T-cell (primary cell): ENCODE results near the gene ART3. TPM values are rescaled to one million over a fixed set of nuclear protein-coding genes. Genes with fewer than 3 reads are reported as not detected.

Experiments
- ATAC-seq, 4 experiments: fragments of 200-7000 bp in 3 of 4; fragments of 150-1000 bp in 1 of 4; cut with Tn5 transposase; replicated peaks in 1 of 4; 1 replicate in 3 of 4; 2 replicates in 1 of 4; pipeline ENCODE4 v1.10.0; 2021; ENCODE audit warnings: moderate library complexity in 3 of 4, mild to moderate bottlenecking in 2 of 4, moderate number of reproducible peaks in 1 of 4
- CTCF ChIA-PET, 2 donors: fragments of 300-600 bp; sonication (Branson Sonifier 250); formaldehyde crosslinking; loops; one replicate each; lab custom pipeline; 2022; ENCODE audit warnings: antibody characterized with exemption in 2 of 2; lab: Charles Lee
- POLR2A ChIA-PET, 2 donors: fragments of 300-600 bp; sonication (Branson Sonifier 250); formaldehyde crosslinking; loops; one replicate each; lab custom pipeline; 2022; ENCODE audit warnings: antibody characterized with exemption in 2 of 2; lab: Charles Lee
- DNase-seq, 35 experiments: peaks; one replicate each; pipeline versions ENCODE4 v3.0.0 to v3.0.0-alpha.2; 2013 to 2023
- H3K27ac ChIP-seq: one replicate; pipeline ENCODE4 v1.5.1; 2013; ENCODE audit warnings: low read length
- H3K27me3 ChIP-seq, 2 experiments: replicated peaks in 1 of 2; 1 replicate in 1 of 2; 2 replicates in 1 of 2; pipeline versions ENCODE4 v1.6.1 to v1.7.0; 2013; ENCODE audit warnings: low read length in 1 of 2, mixed read lengths in 1 of 2; ENCODE audit not compliant: control insufficient read depth in 2 of 2, insufficient read depth in 2 of 2; ENCODE audit errors: extremely low read depth in 1 of 2
- H3K36me3 ChIP-seq, 2 donors: 1 replicate in 1 of 2; 2 replicates in 1 of 2; pipeline versions ENCODE4 v1.6.1 to v1.7.0; 2013; ENCODE audit warnings: low read length in 1 of 2; ENCODE audit not compliant: control insufficient read depth in 2 of 2, insufficient read depth in 1 of 2; ENCODE audit errors: extremely low read depth in 1 of 2
- H3K4me1 ChIP-seq, 2 experiments: 1 replicate in 1 of 2; 2 replicates in 1 of 2; pipeline versions ENCODE4 v1.6.1 to v1.7.0; 2013; ENCODE audit warnings: low read length in 2 of 2, mixed read lengths in 1 of 2; ENCODE audit not compliant: insufficient read depth in 2 of 2, control insufficient read depth in 1 of 2; ENCODE audit errors: extremely low read depth in 1 of 2
- H3K4me3 ChIP-seq, 2 donors: 1 replicate in 1 of 2; 2 replicates in 1 of 2; pipeline versions ENCODE4 v1.5.1 to v1.7.0; 2013; ENCODE audit warnings: mild to moderate bottlenecking in 2 of 2, low read length in 1 of 2, moderate library complexity in 1 of 2; ENCODE audit not compliant: control insufficient read depth in 1 of 2; ENCODE audit errors: extremely low read depth in 1 of 2
- H3K9me3 ChIP-seq: 2 replicates; pipeline ENCODE4 v1.7.0; 2013
- H3K27ac Mint-ChIP-seq, 2 donors: one replicate each; pipeline ENCODE4 v1.8.0; 2020 to 2021; ENCODE audit warnings: mild to moderate bottlenecking in 2 of 2, mixed read lengths in 2 of 2
- H3K27me3 Mint-ChIP-seq, 2 donors: one replicate each; pipeline ENCODE4 v1.8.0; 2021 to 2022; ENCODE audit warnings: mixed read lengths in 2 of 2
- H3K36me3 Mint-ChIP-seq: one replicate; pipeline ENCODE4 v1.8.0; 2021; ENCODE audit warnings: mixed read lengths
- H3K4me1 Mint-ChIP-seq, 3 donors: one replicate each; pipeline ENCODE4 v1.8.0; 2020 to 2022; ENCODE audit warnings: mixed read lengths in 3 of 3, mild to moderate bottlenecking in 1 of 3
- H3K4me3 Mint-ChIP-seq, 3 donors: one replicate each; pipeline ENCODE4 v1.8.0; 2020 to 2022; ENCODE audit warnings: mild to moderate bottlenecking in 3 of 3, mixed read lengths in 3 of 3, moderate library complexity in 3 of 3
- H3K9me3 Mint-ChIP-seq, 3 donors: one replicate each; pipeline ENCODE4 v1.8.0; 2020 to 2022; ENCODE audit warnings: mixed read lengths in 3 of 3
- WGBS: methylation state at CpG from one replicate; pipeline ENCODE4 v1.1.5; 2013; ENCODE audit warnings: missing lambda C conversion rate; ENCODE audit not compliant: insufficient coverage; 5-methylcytosine and 5-hydroxymethylcytosine counted together
- total RNA-seq, 35 experiments: library from RNA in 6 of 35; stranded (reverse) in 6 of 35; fragments of 120-200 nt in 1 of 35; gene quantifications; one replicate each; pipeline versions ENCODE4 v1.2.1 to v1.2.4 and lab custom pipeline; 2013 to 2026

The ART3 gene
- total RNA-seq, 5 donors from 2014 or later (not counting 1 experiment from before 2014, with no cell fraction given) = not detected

DNA sequence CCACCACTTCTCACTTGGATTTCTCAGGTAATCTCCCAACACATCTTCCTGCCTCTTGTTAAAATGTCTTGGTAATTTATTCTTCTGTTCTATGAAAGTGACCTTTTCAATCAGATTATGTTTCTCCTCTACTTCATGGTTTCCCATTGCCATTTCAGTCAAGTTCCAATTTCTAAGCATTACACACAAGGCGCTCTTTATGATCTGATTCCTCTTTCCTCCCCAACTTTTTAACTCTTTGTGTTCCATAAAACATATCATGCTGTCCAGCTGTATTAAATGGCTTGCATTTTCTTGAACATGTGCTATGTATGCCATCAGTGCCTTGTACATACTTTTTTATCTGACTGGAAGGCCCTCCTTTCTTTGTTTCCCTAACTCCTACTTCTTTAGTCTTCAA, 13.1 kb upstream of the ART3 start:
- Histone ChIP-seq H3K4me3 (no peak overlapping the region), H3K9me3 (no peaks in the 10 kb centered on the region), H3K36me3 (no peaks in the 10 kb centered on the region), H3K4me1 (no peaks in the 10 kb centered on the region), H3K27me3 (no peaks in the 10 kb centered on the region), H3K27ac (no peak overlapping the region)
- no peaks in the 10 kb centered on the region for H3K36me3 Mint-ChIP-seq
- no peak overlapping the region for H3K4me3 Mint-ChIP-seq
- POLR2A ChIA-PET = no interaction called here
- no peaks in the 10 kb centered on the region for H3K9me3 Mint-ChIP-seq
- H3K27me3 Mint-ChIP-seq = peaks cover 0 to 8% of the 10 kb centered on the region in 2 donors
- 92% methylated on average over 1 of the region's 1 CpG for WGBS
- no peak overlapping the region for H3K27ac Mint-ChIP-seq
- CTCF ChIA-PET = interaction anchor here (1.2 to 2.9 kb wide), 2 partner anchors 65 to 66 kb away, joined by 3 to 21 read pairs; no protein-coding TSS in a partner anchor
- H3K4me1 Mint-ChIP-seq = peaks cover 0 to 5% (median 0%) of the 10 kb centered on the region in 3 donors
- DNase-seq (no peak), ATAC-seq (no peak)

DNA sequence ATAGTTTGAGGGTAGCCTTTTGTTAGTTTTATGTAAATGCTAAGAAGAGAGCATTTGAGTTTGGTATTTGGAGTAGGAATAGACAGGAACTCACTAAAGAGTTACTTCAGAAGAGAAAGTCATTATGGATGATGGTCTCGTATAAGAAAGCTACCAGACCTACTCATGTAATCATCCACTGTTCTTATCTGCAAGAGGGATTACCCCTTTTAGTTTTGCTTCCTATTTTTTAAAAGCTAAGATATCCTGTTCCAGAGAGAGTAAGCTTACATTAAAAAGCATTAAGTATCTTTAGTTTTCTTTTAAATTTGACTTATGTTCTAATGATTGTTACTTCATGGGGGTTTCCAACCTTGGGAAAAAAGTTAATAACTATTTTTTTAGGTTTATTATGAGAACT, 12.5 kb upstream of the ART3 start:
- Histone ChIP-seq H3K27ac (no peak overlapping the region), H3K9me3 (no peaks in the 10 kb centered on the region), H3K4me1 (no peaks in the 10 kb centered on the region), H3K27me3 (no peaks in the 10 kb centered on the region), H3K4me3 (no peak overlapping the region), H3K36me3 (no peaks in the 10 kb centered on the region)
- ATAC-seq (no peak), DNase-seq (no peak)
- CTCF ChIA-PET = interaction anchor here in 1 of 2 donors (1.0 to 2.9 kb wide), 2 partner anchors 8 to 66 kb away, joined by 5 to 21 read pairs; no protein-coding TSS in a partner anchor
- POLR2A ChIA-PET = no interaction called here
- H3K4me3 Mint-ChIP-seq = no peak overlapping the region
- WGBS = no CpG with 5 or more reads among the region's 1 CpG
- H3K4me1 Mint-ChIP-seq = peaks cover 0 to 5% (median 0%) of the 10 kb centered on the region in 3 donors
- no peaks in the 10 kb centered on the region for H3K9me3 Mint-ChIP-seq
- no peak overlapping the region for H3K27ac Mint-ChIP-seq
- peaks cover 0 to 8% of the 10 kb centered on the region in 2 donors for H3K27me3 Mint-ChIP-seq
- no peaks in the 10 kb centered on the region for H3K36me3 Mint-ChIP-seq

DNA sequence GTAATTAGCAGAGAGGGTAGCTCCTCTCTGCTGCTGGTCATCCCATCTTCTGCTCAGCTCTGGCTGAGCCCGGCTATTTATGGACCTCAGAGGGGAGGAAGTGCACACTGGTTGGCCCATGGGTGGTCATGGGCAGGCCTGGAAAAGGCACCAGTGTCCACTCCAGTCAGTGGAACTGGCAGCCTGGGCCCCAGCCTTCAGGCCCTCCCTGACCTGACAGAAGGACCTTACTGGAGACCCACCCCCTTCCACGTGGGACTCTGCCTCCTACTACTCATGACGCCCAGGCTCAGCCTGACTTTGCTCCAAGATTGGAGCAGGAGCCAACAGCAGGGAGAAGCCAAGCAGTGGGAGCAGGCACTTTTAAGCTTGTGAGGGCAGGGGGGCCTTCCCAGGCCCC, 8.0 kb upstream of the ART3 start:
- no peaks in the 10 kb centered on the region for H3K36me3 ChIP-seq
- Mint-ChIP-seq H3K27me3 (peaks cover 0 to 5% of the 10 kb centered on the region in 2 donors), H3K9me3 (no peaks in the 10 kb centered on the region), H3K4me3 (no peak overlapping the region), H3K27ac (no peak overlapping the region), H3K36me3 (no peaks in the 10 kb centered on the region), H3K4me1 (no peaks in the 10 kb centered on the region)
- ChIA-PET CTCF (interaction anchor here (0.6 to 3.4 kb wide), 5 partner anchors 71 to 436 kb away, joined by 3 to 25 read pairs (median 3); no protein-coding TSS in a partner anchor), POLR2A (no interaction called here)
- no peaks in the 10 kb centered on the region for H3K4me1 ChIP-seq
- no peak for ATAC-seq
- no peak for DNase-seq
- no peak overlapping the region for H3K27ac ChIP-seq
- no peaks in the 10 kb centered on the region for H3K9me3 ChIP-seq
- 88% methylated on average over 3 of the region's 3 CpGs for WGBS
- H3K27me3 ChIP-seq = no peaks in the 10 kb centered on the region
- H3K4me3 ChIP-seq = no peak overlapping the region

DNA sequence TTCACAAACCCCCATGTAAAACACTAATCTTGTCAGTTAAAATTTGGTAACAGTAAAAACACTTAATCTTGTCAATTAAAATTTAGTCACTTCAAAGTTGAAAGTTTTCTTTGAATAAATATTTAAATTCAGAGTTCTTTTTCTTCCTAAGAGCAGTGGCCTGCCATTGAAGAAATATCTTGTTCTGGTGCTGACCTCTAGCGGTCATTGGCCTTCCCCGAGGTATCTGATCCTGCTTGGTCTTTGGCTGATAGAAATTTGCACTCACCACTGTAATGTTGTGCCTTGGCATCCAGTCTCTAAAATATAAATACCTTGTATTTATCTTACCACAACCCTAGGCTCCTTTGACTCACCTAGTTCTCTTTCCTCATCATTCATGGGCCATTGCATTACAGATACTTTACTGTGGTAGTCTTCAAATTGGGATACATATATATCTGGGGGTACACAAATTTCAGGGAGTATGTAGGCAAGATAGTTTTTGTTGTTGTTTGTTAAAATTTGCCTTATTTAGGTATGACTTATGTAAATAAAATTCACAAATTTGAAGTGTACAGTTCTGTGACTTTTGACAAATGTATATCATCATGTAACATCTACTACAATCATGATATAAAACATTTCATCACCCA, 6.7 kb upstream of the ART3 start:
- no peak overlapping the region for H3K27ac Mint-ChIP-seq
- no CpG with 5 or more reads among the region's 2 CpGs for WGBS
- CTCF ChIA-PET = interaction anchor here (0.7 to 3.4 kb wide), 4 partner anchors 51 to 172 kb away, joined by 3 to 25 read pairs (median 6); no protein-coding TSS in a partner anchor
- Histone ChIP-seq H3K27ac (no peak overlapping the region), H3K36me3 (no peaks in the 10 kb centered on the region), H3K9me3 (no peaks in the 10 kb centered on the region), H3K27me3 (no peaks in the 10 kb centered on the region), H3K4me3 (no peak overlapping the region), H3K4me1 (no peaks in the 10 kb centered on the region)
- H3K27me3 Mint-ChIP-seq = peaks cover 0 to 4% of the 10 kb centered on the region in 2 donors
- H3K36me3 Mint-ChIP-seq = no peaks in the 10 kb centered on the region
- H3K9me3 Mint-ChIP-seq = no peaks in the 10 kb centered on the region
- no peaks in the 10 kb centered on the region for H3K4me1 Mint-ChIP-seq
- no peak overlapping the region for H3K4me3 Mint-ChIP-seq
- ATAC-seq (peak; percentile 69 to 79 (median 69)), DNase-seq (peak; percentile 14 to 81 (median 53))
- POLR2A ChIA-PET = no interaction called here

DNA sequence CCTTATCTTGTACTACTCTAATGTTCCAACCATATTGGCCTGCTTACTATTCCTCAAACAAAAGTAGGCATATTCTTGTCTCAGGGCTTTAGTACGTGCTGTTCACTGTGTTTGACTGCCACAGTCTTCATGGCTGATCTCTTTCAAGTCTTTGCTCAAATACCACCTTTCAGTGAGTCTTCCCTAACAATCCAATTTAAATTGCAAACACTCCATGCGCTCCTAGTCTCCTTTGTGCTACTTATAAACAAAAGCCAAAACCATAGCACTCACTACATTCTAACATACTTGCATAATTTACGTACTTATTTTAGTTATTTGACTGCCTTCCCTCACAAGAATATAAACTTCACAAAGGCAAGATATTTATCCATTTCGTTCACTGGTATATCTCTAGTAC, 1.7 kb upstream of the ART3 start:
- Histone ChIP-seq H3K36me3 (no peaks in the 10 kb centered on the region), H3K27ac (no peak overlapping the region), H3K4me1 (no peaks in the 10 kb centered on the region), H3K27me3 (no peaks in the 10 kb centered on the region), H3K9me3 (no peaks in the 10 kb centered on the region), H3K4me3 (no peak overlapping the region)
- no peaks in the 10 kb centered on the region for H3K4me1 Mint-ChIP-seq
- H3K9me3 Mint-ChIP-seq = no peaks in the 10 kb centered on the region
- no peaks in the 10 kb centered on the region for H3K27me3 Mint-ChIP-seq
- no peak overlapping the region for H3K4me3 Mint-ChIP-seq
- no peaks in the 10 kb centered on the region for H3K36me3 Mint-ChIP-seq
- WGBS = 85% methylated on average over 3 of the region's 4 CpGs
- DNase-seq = no peak
- no peak overlapping the region for H3K27ac Mint-ChIP-seq
- ChIA-PET CTCF (no interaction called here), POLR2A (interaction anchor here in 1 of 2 donors (0.6 kb wide), 1 partner anchor 80 kb away, joined by 7 read pairs; no protein-coding TSS in a partner anchor)
- ATAC-seq = no peak

DNA sequence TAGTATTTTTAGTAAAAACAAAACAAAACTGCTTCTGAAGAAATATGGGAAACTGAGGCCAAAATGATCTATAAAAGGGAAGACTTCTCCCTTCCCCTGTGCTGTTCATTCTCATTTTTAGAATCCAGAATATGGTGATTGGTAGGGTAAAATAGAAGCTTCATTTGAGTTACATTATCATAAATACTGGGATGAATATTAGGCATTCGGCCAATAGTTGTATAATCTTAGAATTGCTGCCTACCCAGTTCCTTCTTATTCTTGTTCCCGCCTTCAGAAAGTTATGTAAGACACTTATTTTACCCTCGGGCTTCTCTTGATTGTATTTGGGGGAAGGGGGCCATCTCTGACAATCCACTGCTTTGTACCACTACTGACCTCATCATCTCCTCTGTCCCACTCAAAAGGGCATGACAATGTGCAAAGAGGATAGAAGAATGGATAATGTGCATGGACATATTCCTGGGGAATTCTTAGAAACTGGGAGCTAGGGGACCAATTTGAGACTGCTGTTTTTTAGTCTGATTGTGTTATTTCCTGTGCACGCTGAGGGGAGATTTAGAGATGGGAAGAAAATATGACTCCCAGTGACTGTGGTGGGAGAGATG, 588 bp downstream of the ART3 start:
- no peak overlapping the region for H3K4me3 Mint-ChIP-seq
- CTCF ChIA-PET = no interaction called here
- ATAC-seq (no peak), DNase-seq (no peak)
- no peaks in the 10 kb centered on the region for H3K9me3 Mint-ChIP-seq
- no peak overlapping the region for H3K27ac Mint-ChIP-seq
- Histone ChIP-seq H3K36me3 (no peaks in the 10 kb centered on the region), H3K27me3 (no peaks in the 10 kb centered on the region), H3K4me3 (no peak overlapping the region), H3K4me1 (no peaks in the 10 kb centered on the region), H3K9me3 (no peaks in the 10 kb centered on the region), H3K27ac (no peak overlapping the region)
- WGBS = 83% methylated on average over 1 of the region's 4 CpGs
- H3K36me3 Mint-ChIP-seq = no peaks in the 10 kb centered on the region
- POLR2A ChIA-PET = no interaction called here
- H3K27me3 Mint-ChIP-seq = peaks cover 0 to 6% of the 10 kb centered on the region in 2 donors
- H3K4me1 Mint-ChIP-seq = no peaks in the 10 kb centered on the region
